KOPT-K1 (cell line): ENCODE results near the gene OTX1.

ENCODE experiments used
- H3K27ac ChIP-seq: fragments of 200-600 bp; sonication (generic); 2 replicates; pipeline ENCODE4 v1.5.1; 2016; ENCODE audit warnings: antibody characterized with exemption, mild to moderate bottlenecking, low read depth, low read length; ENCODE audit not compliant: poor library complexity, severe bottlenecking
- H3K36me3 ChIP-seq: fragments of 200-600 bp; sonication (generic); 2 replicates; pipeline ENCODE4 v1.5.1; 2017; ENCODE audit warnings: antibody characterized with exemption, mild to moderate bottlenecking, low read length, moderate library complexity; ENCODE audit not compliant: insufficient read depth
- H3K9me3 ChIP-seq: fragments of 200-600 bp; sonication (generic); 2 replicates; pipeline ENCODE4 v1.5.1; 2017; ENCODE audit warnings: antibody characterized with exemption, low read length, mild to moderate bottlenecking; ENCODE audit not compliant: insufficient read depth, poor library complexity, severe bottlenecking

OTX1 gene

DNA sequence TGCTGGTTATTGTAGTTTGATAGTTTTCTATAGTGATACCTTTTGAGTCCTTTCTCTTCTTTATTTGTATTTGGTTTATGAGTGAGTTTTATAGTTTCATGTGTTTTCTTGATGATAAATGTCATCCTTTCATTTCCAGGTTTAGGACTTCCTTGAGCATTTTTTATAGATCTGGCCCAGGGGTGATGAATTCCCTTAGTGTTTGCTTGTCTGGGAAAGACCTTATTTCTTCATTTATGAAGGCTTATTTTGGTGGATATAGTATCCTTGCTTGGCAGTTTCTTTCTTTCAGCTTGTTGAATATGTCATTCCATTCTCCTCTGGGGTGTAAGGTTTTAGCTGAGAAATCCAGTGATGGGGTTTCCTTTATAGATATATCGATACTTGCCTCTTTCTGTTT is 53.9 kb downstream of the OTX1 start:
- peaks cover 30% of the 10 kb centered on the region for H3K9me3 ChIP-seq
- H3K36me3 ChIP-seq, result no peaks in the 10 kb centered on the region
- H3K27ac ChIP-seq, result no peak overlapping the region
